ENCODE data around the gene NEGR1.

DNA sequence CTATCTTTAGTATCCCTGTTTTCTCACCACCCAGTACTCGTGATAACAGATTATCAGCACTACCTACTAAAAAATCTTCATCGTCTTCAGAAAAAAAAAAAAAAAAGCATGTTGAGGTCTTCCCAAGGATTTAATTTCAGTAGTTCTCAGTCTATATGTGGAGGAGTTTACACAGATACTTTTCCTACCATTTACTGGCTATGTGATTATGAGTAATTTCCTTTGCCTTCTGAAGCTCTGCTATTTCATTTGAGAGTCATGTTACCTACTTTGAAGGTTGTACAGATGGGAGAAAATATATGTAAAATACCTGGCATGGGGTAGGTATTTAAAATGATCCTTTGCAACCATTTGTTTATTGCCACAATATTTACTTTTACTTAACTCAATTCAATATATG is 399.7 kb downstream of the NEGR1 start:
- TF ChIP-seq, protein P1, sequence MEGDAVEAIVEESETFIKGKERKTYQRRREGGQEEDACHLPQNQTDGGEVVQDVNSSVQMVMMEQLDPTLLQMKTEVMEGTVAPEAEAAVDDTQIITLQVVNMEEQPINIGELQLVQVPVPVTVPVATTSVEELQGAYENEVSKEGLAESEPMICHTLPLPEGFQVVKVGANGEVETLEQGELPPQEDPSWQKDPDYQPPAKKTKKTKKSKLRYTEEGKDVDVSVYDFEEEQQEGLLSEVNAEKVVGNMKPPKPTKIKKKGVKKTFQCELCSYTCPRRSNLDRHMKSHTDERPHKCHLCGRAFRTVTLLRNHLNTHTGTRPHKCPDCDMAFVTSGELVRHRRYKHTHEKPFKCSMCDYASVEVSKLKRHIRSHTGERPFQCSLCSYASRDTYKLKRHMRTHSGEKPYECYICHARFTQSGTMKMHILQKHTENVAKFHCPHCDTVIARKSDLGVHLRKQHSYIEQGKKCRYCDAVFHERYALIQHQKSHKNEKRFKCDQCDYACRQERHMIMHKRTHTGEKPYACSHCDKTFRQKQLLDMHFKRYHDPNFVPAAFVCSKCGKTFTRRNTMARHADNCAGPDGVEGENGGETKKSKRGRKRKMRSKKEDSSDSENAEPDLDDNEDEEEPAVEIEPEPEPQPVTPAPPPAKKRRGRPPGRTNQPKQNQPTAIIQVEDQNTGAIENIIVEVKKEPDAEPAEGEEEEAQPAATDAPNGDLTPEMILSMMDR (IDR thresholded peaks at IDR 0.05; ENCODE audit: poor library complexity): no peak
- TF ChIP-seq EZH2 (IDR thresholded peaks at IDR 0.05; ENCODE audit: borderline replicate concordance) (no peak), EZH2phosphoT487 (IDR thresholded peaks at IDR 0.05; ENCODE audit: low read depth, severe bottlenecking, unreplicated experiment) (no peak)

Data from hepatocyte (in vitro differentiated cells).